ENCODE measurements around the gene DFFB. TPM values are rescaled to one million over a fixed set of nuclear protein-coding genes. Genes with fewer than 3 reads are reported as not detected.

DFFB gene
- total and polyA plus RNA-seq, 2 of the 4 experiments (the other 2 are of a cell fraction), result 6.5 to 7.3 TPM

- in situ Hi-C loops (cut with MboI; ENCODE audit: low sequenced_read_pairs) (no loop called here), intact Hi-C loops (cut with micrococcal nuclease) (no loop called here), dilution Hi-C loops (cut with HindIII; ENCODE audit: low sequenced_read_pairs, unreplicated experiment) (no loop called here)
- no peak overlapping the region for H4K5ac ChIP-seq (ENCODE audit: low read depth, low read length)
- DNase-seq, result no peak
- ATAC-seq (ENCODE audit: low read depth), result no peak
- no peaks in the 10 kb centered on the region for H3K9me3 ChIP-seq (ENCODE audit: control insufficient read depth, insufficient read depth, low read length)
- no peak overlapping the region for H3K4me3 ChIP-seq (ENCODE audit: insufficient read depth, low read depth, low read length)
- no peak overlapping the region for H2BK20ac ChIP-seq (ENCODE audit: low read depth, low read length)
- no peak overlapping the region for H2BK15ac ChIP-seq (ENCODE audit: low read depth, low read length)
- H2AK5ac ChIP-seq (ENCODE audit: low read depth, low read length), result no peak overlapping the region
- H3K14ac ChIP-seq (replicated peaks; ENCODE audit: low read depth, low read length), result no peak overlapping the region
- no peak overlapping the region for H3K4me2 ChIP-seq (ENCODE audit: low read depth, low read length)
- no peaks in the 10 kb centered on the region for H3K27me3 ChIP-seq (ENCODE audit: control insufficient read depth, insufficient read depth, low read length)
- ChIA-PET POLR2A (ENCODE audit: unreplicated experiment) (no interaction called here), CTCF (interaction anchor here (0.6 kb wide), 1 partner anchor 25 kb away, joined by 3 read pairs; no protein-coding TSS in a partner anchor)
- no peak overlapping the region for H3K23ac ChIP-seq (ENCODE audit: low read depth, low read length)
- H3K18ac ChIP-seq (ENCODE audit: low read depth, low read length), result no peak overlapping the region
- no peak overlapping the region for H3K4ac ChIP-seq (ENCODE audit: low read depth, low read length)
- no TSS peak for BruUV-seq (replicated peaks)
- no peak overlapping the region for H3K56ac ChIP-seq (ENCODE audit: extremely low read depth, insufficient read depth, low read length)
- H2AFZ ChIP-seq (replicated peaks; ENCODE audit: low read length, poor library complexity), result no peak overlapping the region
- WGBS, 2 experiments (ENCODE audit: extremely low coverage in 2 of 2, insufficient read length in 1 of 2), result 75% methylated on average over 7 of the region's 15 CpGs; no CpG with 5 or more reads in 1 of the 2 experiments
- H3K4me1 ChIP-seq (ENCODE audit: control insufficient read depth, insufficient read depth, low read length), result no peaks in the 10 kb centered on the region
- no peak overlapping the region for H4K8ac ChIP-seq (ENCODE audit: low read depth in 2 of 2, low read length in 2 of 2)
- H4K20me1 ChIP-seq (ENCODE audit: insufficient read depth, low read length), result no peaks in the 10 kb centered on the region
- H4K91ac ChIP-seq (ENCODE audit: insufficient read depth, low read depth, low read length), result no peak overlapping the region
- no peak overlapping the region for H3K9ac ChIP-seq (ENCODE audit: low read depth, low read length)
- no peak overlapping the region for H2AK9ac ChIP-seq (replicated peaks; ENCODE audit: low read depth, low read length, poor library complexity)
- no peaks in the 10 kb centered on the region; the same call in 1 of the 2 replicates for H3K9me1 ChIP-seq (ENCODE audit: insufficient read depth, low read length)
- H2BK120ac ChIP-seq (ENCODE audit: low read depth, low read length), result no peak overlapping the region
- H3K79me1 ChIP-seq (ENCODE audit: low read depth in 1 of 2, low read length in 2 of 2), result peaks cover 5 to 10% of the 10 kb centered on the region in 2 experiments
- no peak overlapping the region for H3K27ac ChIP-seq (ENCODE audit: insufficient read depth, low read length)
- H3K36me3 ChIP-seq (ENCODE audit: control insufficient read depth, insufficient read depth, low read length), result peaks cover 40% of the 10 kb centered on the region
- no peak for TF ChIP-seq BHLHE40 (IDR thresholded peaks at IDR 0.05; ENCODE audit: low read depth, low read length)
- no peak for TF ChIP-seq POLR2A (IDR thresholded peaks at IDR 0.05; ENCODE audit: low read depth, low read length)
- no peak for TF ChIP-seq MAFK (IDR thresholded peaks at IDR 0.05; ENCODE audit: low read depth, low read length)
- TF ChIP-seq NFE2L2 (IDR thresholded peaks at IDR 0.05; ENCODE audit: low read depth, low read length), result no peak
- no peak for TF ChIP-seq ELK1 (IDR thresholded peaks at IDR 0.05; ENCODE audit: borderline replicate concordance, low read depth, low read length)
- TF ChIP-seq FOS (IDR thresholded peaks at IDR 0.05; ENCODE audit: low read depth, low read length), result no peak
- TF ChIP-seq RAD21 (IDR thresholded peaks at IDR 0.05; ENCODE audit: low read length), result no peak
- TF ChIP-seq MXI1 (IDR thresholded peaks at IDR 0.05; ENCODE audit: borderline replicate concordance, low read depth, low read length), result no peak
- no peak for TF ChIP-seq CHD1 (IDR thresholded peaks at IDR 0.05; ENCODE audit: low read depth, low read length)
- no peak for TF ChIP-seq CEBPB (IDR thresholded peaks at IDR 0.05; ENCODE audit: low read depth, low read length)
- no peak for TF ChIP-seq MAZ (IDR thresholded peaks at IDR 0.05; ENCODE audit: borderline replicate concordance, low read depth, low read length)
- no peak for TF ChIP-seq RFX5 (IDR thresholded peaks at IDR 0.05; ENCODE audit: low read depth, low read length)
- TF ChIP-seq USF2 (IDR thresholded peaks at IDR 0.05; ENCODE audit: low read depth, low read length), result no peak
- no peak for TF ChIP-seq RCOR1 (IDR thresholded peaks at IDR 0.05; ENCODE audit: insufficient replicate concordance, low read length)
- H2BK5ac ChIP-seq (ENCODE audit: low read depth, low read length, poor library complexity, severe bottlenecking), result no peak overlapping the region
Observed at GRCh38 chr1:3888301-3888700, 31.0 kb downstream of the DFFB start.
